ENCODE data around the gene SLK. TPM values are rescaled to one million over a fixed set of nuclear protein-coding genes. Genes with fewer than 3 reads are reported as not detected.

Gene SLK
- total RNA-seq, result 10 to 100 TPM; 21.7 to 24.1 TPM

- DNase-seq (ENCODE audit: low spot score in 2 of 2) (peak; percentile 88 to 89), ATAC-seq (peak; percentile 90 to 91)
- no peaks in the 10 kb centered on the region for H3K9me3 Mint-ChIP-seq
- H3K27ac Mint-ChIP-seq, result peak within 1 kb of the TSS; percentile 96 to 98
- H3K36me3 Mint-ChIP-seq, result peaks cover 10 to 19% of the 10 kb centered on the region in 2 donors
Observed at GRCh38 chr10:103966671-103967447, at the start of gene SLK. SLK (plus strand) TSS chr10:103967140; CDS start chr10:103967746, 606 bp downstream.

GRCh38 chr10:103917302-103918052, 49.5 kb upstream of the SLK start:
- Mint-ChIP-seq H3K27ac (peak overlapping the region; percentile 96), H3K36me3 (peaks cover 30 to 32% of the 10 kb centered on the region in 2 donors), H3K9me3 (peaks cover 0 to 6% of the 10 kb centered on the region in 2 donors)
- peak; percentile 13 to 20 for ATAC-seq
- no peak for DNase-seq (ENCODE audit: low spot score in 2 of 2)

- Mint-ChIP-seq H3K9me3 (peaks cover 0 to 6% of the 10 kb centered on the region in 2 donors), H3K27ac (peak within 1 kb of the TSS; percentile 96), H3K36me3 (peaks cover 23 to 27% of the 10 kb centered on the region in 2 donors)
- DNase-seq (ENCODE audit: low spot score in 2 of 2) (peak; percentile 93 to 98), ATAC-seq (peak; percentile 92 to 96)
Observed at GRCh38 chr10:103918053-103918846, 48.7 kb upstream of the SLK start, which contains the start of gene STN1. STN1 (minus strand) TSS chr10:103918184; CDS start chr10:103917594, 590 bp downstream.

GRCh38 chr10:103919648-103920025, 47.3 kb upstream of the SLK start:
- ATAC-seq, result no peak
- Mint-ChIP-seq H3K27ac (no peak overlapping the region), H3K36me3 (peaks cover 16 to 24% of the 10 kb centered on the region in 2 donors), H3K9me3 (peaks cover 0 to 6% of the 10 kb centered on the region in 2 donors)
- no peak for DNase-seq (ENCODE audit: low spot score in 2 of 2)

- H3K9me3 Mint-ChIP-seq, result no peaks in the 10 kb centered on the region
- no peak for DNase-seq (ENCODE audit: low spot score in 2 of 2)
- H3K36me3 Mint-ChIP-seq, result peaks cover under 1 to 8% of the 10 kb centered on the region in 2 donors
- no peak for ATAC-seq
- no peak overlapping the region for H3K27ac Mint-ChIP-seq
Observed at GRCh38 chr10:103921248-103921647, 45.7 kb upstream of the SLK start.

- ATAC-seq (no peak), DNase-seq (ENCODE audit: low spot score in 2 of 2) (no peak)
- Mint-ChIP-seq H3K9me3 (no peaks in the 10 kb centered on the region), H3K36me3 (peaks cover 0 to 7% of the 10 kb centered on the region in 2 donors), H3K27ac (no peak overlapping the region)
Observed at GRCh38 chr10:103921750-103922195, 45.2 kb upstream of the SLK start.

- peaks cover 0 to 4% of the 10 kb centered on the region in 2 donors for H3K36me3 Mint-ChIP-seq
- no peak for DNase-seq (ENCODE audit: low spot score in 2 of 2)
Observed at GRCh38 chr10:103922659-103923058, 44.3 kb upstream of the SLK start.

GRCh38 chr10:103923502-103923901, 43.4 kb upstream of the SLK start:
- Mint-ChIP-seq H3K27ac (no peak overlapping the region), H3K36me3 (no peaks in the 10 kb centered on the region), H3K9me3 (no peaks in the 10 kb centered on the region)
- DNase-seq (ENCODE audit: low spot score in 2 of 2) (no peak), ATAC-seq (no peak)

More at GRCh38 chr10:103922659-103923058, 44.3 kb upstream of the SLK start:
- no peaks in the 10 kb centered on the region for H3K9me3 Mint-ChIP-seq
- no peak for ATAC-seq
- H3K27ac Mint-ChIP-seq, result no peak overlapping the region

- Mint-ChIP-seq H3K27ac (no peak overlapping the region), H3K36me3 (no peaks in the 10 kb centered on the region), H3K9me3 (no peaks in the 10 kb centered on the region)
- DNase-seq (ENCODE audit: low spot score in 2 of 2) (no peak), ATAC-seq (no peak)
Observed at GRCh38 chr10:103925591-103925990, 41.3 kb upstream of the SLK start.

- ATAC-seq (no peak), DNase-seq (ENCODE audit: low spot score in 2 of 2) (no peak)
- Mint-ChIP-seq H3K36me3 (no peaks in the 10 kb centered on the region), H3K9me3 (no peaks in the 10 kb centered on the region), H3K27ac (no peak overlapping the region)
Observed at GRCh38 chr10:103926722-103927319, 40.1 kb upstream of the SLK start.

GRCh38 chr10:103928784-103929183, 38.2 kb upstream of the SLK start:
- Mint-ChIP-seq H3K36me3 (no peaks in the 10 kb centered on the region), H3K27ac (no peak overlapping the region), H3K9me3 (no peaks in the 10 kb centered on the region)
- no peak for ATAC-seq
- DNase-seq (ENCODE audit: low spot score in 2 of 2), result no peak

- DNase-seq (ENCODE audit: low spot score in 2 of 2) (no peak), ATAC-seq (no peak)
- H3K27ac Mint-ChIP-seq, result no peak overlapping the region
- H3K9me3 Mint-ChIP-seq, result no peaks in the 10 kb centered on the region
- H3K36me3 Mint-ChIP-seq, result no peaks in the 10 kb centered on the region
Observed at GRCh38 chr10:103929381-103929921, 37.5 kb upstream of the SLK start.

- ATAC-seq (no peak), DNase-seq (ENCODE audit: low spot score in 2 of 2) (no peak)
- Mint-ChIP-seq H3K27ac (no peak overlapping the region), H3K9me3 (no peaks in the 10 kb centered on the region), H3K36me3 (no peaks in the 10 kb centered on the region)
Observed at GRCh38 chr10:103930449-103930848, 36.5 kb upstream of the SLK start.

GRCh38 chr10:103930881-103931280, 36.1 kb upstream of the SLK start:
- no peak for ATAC-seq

GRCh38 chr10:103931603-103932002, 35.3 kb upstream of the SLK start:
- H3K9me3 Mint-ChIP-seq, result no peaks in the 10 kb centered on the region
- H3K27ac Mint-ChIP-seq, result no peak overlapping the region
- H3K36me3 Mint-ChIP-seq, result no peaks in the 10 kb centered on the region
- DNase-seq (ENCODE audit: low spot score in 2 of 2), result no peak
- no peak for ATAC-seq

More at GRCh38 chr10:103930881-103931280, 36.1 kb upstream of the SLK start:
- Mint-ChIP-seq H3K9me3 (no peaks in the 10 kb centered on the region), H3K27ac (no peak overlapping the region), H3K36me3 (no peaks in the 10 kb centered on the region)
- DNase-seq (ENCODE audit: low spot score in 2 of 2), result no peak

- H3K36me3 Mint-ChIP-seq, result no peaks in the 10 kb centered on the region
- H3K9me3 Mint-ChIP-seq, result no peaks in the 10 kb centered on the region
- H3K27ac Mint-ChIP-seq, result no peak overlapping the region
- DNase-seq (ENCODE audit: low spot score in 2 of 2), result no peak
- no peak for ATAC-seq
Observed at GRCh38 chr10:103932271-103932670, 34.7 kb upstream of the SLK start.

Measured in activated naive CD4-positive, alpha-beta T cell treated with anti-CD3 and anti-CD28 coated beads, Interleukin-2, amount 50 U/mL, for 72 hours (primary cell).